GM23338 (cell line): ENCODE measurements around the gene DYSF. TPM values are rescaled to one million over a fixed set of nuclear protein-coding genes. Genes with fewer than 3 reads are reported as not detected.

Experiments
- ATAC-seq: fragments of 200-7000 bp; cut with Tn5 transposase; 3 replicates; pipeline ENCODE4 v1.9.1; 2020
- DNase-seq: peaks from one replicate; pipeline ENCODE4 v3.0.0-alpha.2; 2015; ENCODE audit warnings: low spot score
- H2AFZ ChIP-seq: fragments of 200-600 bp; sonication (generic); 2 replicates; pipeline ENCODE4 v1.8.0; 2016; ENCODE audit warnings: antibody characterized with exemption, mild to moderate bottlenecking, moderate library complexity
- H3F3A ChIP-seq: fragments of 200-600 bp; sonication (generic); replicated peaks from 2 replicates; pipeline ENCODE4 v1.8.0; 2017; ENCODE audit warnings: antibody characterized with exemption, mixed run types, low read depth
- H3K27ac ChIP-seq: fragments of 200-600 bp; sonication (generic); 2 replicates; pipeline ENCODE4 v1.6.1; 2016; ENCODE audit warnings: low read depth
- H3K27me3 ChIP-seq: fragments of 200-600 bp; sonication (generic); 2 replicates; pipeline ENCODE4 v1.8.0; 2016; ENCODE audit warnings: mild to moderate bottlenecking, mixed run types, moderate library complexity; ENCODE audit not compliant: insufficient read depth
- H3K36me3 ChIP-seq: fragments of 200-600 bp; sonication (generic); 2 replicates; pipeline ENCODE4 v1.8.0; 2016; ENCODE audit warnings: mild to moderate bottlenecking; ENCODE audit not compliant: insufficient read depth
- H3K4me1 ChIP-seq: fragments of 200-600 bp; sonication (generic); 2 replicates; pipeline ENCODE4 v1.8.0; 2016; ENCODE audit warnings: mild to moderate bottlenecking, moderate library complexity; ENCODE audit not compliant: insufficient read depth
- H3K4me2 ChIP-seq: fragments of 200-600 bp; sonication (generic); 2 replicates; pipeline ENCODE4 v1.7.1; 2017; ENCODE audit warnings: mixed run types
- H3K4me3 ChIP-seq: fragments of 200-600 bp; sonication (generic); 2 replicates; pipeline ENCODE4 v1.6.1; 2016; ENCODE audit warnings: mixed run types
- H3K79me2 ChIP-seq: fragments of 200-600 bp; sonication (generic); replicated peaks from 2 replicates; pipeline ENCODE4 v1.8.0; 2017; ENCODE audit warnings: mild to moderate bottlenecking; ENCODE audit not compliant: insufficient read depth
- H3K9me2 ChIP-seq: fragments of 200-600 bp; sonication (generic); 2 replicates; pipeline ENCODE4 v1.8.0; 2017; ENCODE audit not compliant: insufficient read depth
- H4K20me1 ChIP-seq: fragments of 200-600 bp; sonication (generic); replicated peaks from 2 replicates; pipeline ENCODE4 v1.8.0; 2017; ENCODE audit warnings: mild to moderate bottlenecking; ENCODE audit not compliant: insufficient read depth
- H3K27ac Mint-ChIP-seq: 2 replicates; pipeline ENCODE4 v1.8.0; 2020; ENCODE audit warnings: inconsistent platforms, mild to moderate bottlenecking, moderate library complexity, mixed read lengths
- H3K27me3 Mint-ChIP-seq: 3 replicates; pipeline ENCODE4 v1.8.0; 2022; ENCODE audit warnings: low read depth, mild to moderate bottlenecking, moderate library complexity, mixed read lengths, inconsistent platforms; ENCODE audit not compliant: insufficient read depth, poor library complexity
- H3K36me3 Mint-ChIP-seq: 3 replicates; pipeline ENCODE4 v1.8.0; 2021; ENCODE audit warnings: low read depth, mild to moderate bottlenecking, inconsistent platforms, moderate library complexity, mixed read lengths
- H3K4me1 Mint-ChIP-seq: 3 replicates; pipeline ENCODE4 v1.8.0; 2020; ENCODE audit warnings: mild to moderate bottlenecking, inconsistent platforms, mixed read lengths
- H3K4me3 Mint-ChIP-seq: 3 replicates; pipeline ENCODE4 v1.8.0; 2021; ENCODE audit warnings: moderate library complexity, mild to moderate bottlenecking, inconsistent platforms, mixed read lengths
- H3K9me3 Mint-ChIP-seq: 3 replicates; pipeline ENCODE4 v1.8.0; 2020; ENCODE audit warnings: moderate library complexity, mild to moderate bottlenecking, inconsistent platforms, mixed read lengths
- CREB1 ChIP-seq: fragments of 250-450 bp; sonication (Bioruptor Pico); IDR thresholded peaks from 2 replicates; pipeline ENCODE4 v1.5.0; 2020; ENCODE audit warnings: low read depth, mild to moderate bottlenecking, moderate library complexity
- CTCF ChIP-seq, 2 experiments: fragments of 200-600 bp in 1 of 2; sonication (generic) in 1 of 2; conservative IDR thresholded peaks; 2 replicates each; pipeline versions ENCODE4 v1.5.1 to v1.6.1; 2016 to 2017; ENCODE audit warnings: antibody characterized with exemption in 2 of 2, low read depth in 2 of 2, mild to moderate bottlenecking in 2 of 2, moderate library complexity in 1 of 2
- ETS1 ChIP-seq: IDR thresholded peaks from 2 replicates; pipeline ENCODE4 v1.6.1; 2016; ENCODE audit warnings: antibody characterized with exemption
- EZH2 ChIP-seq: fragments of 200-600 bp; sonication (generic); IDR thresholded peaks from one replicate; pipeline ENCODE4 v1.8.0; 2017; ENCODE audit warnings: antibody characterized with exemption, mild to moderate bottlenecking, low read depth; ENCODE audit not compliant: unreplicated experiment
- EZH2phosphoT487 ChIP-seq: fragments of 200-600 bp; sonication (generic); IDR thresholded peaks from one replicate; pipeline ENCODE4 v1.8.1; 2018; ENCODE audit warnings: antibody characterized with exemption; ENCODE audit not compliant: unreplicated experiment
- JUNB ChIP-seq: IDR thresholded peaks from one replicate; pipeline ENCODE4 v1.6.1; 2016; ENCODE audit warnings: antibody characterized with exemption; ENCODE audit not compliant: unreplicated experiment
- NANOG ChIP-seq: IDR thresholded peaks from 2 replicates; pipeline ENCODE4 v1.6.1; 2016; ENCODE audit warnings: antibody characterized with exemption, borderline replicate concordance
- POLR2AphosphoS5 ChIP-seq: IDR thresholded peaks from 2 replicates; pipeline ENCODE4 v1.6.1; 2016; ENCODE audit warnings: antibody characterized with exemption, low read depth
- REST ChIP-seq: IDR thresholded peaks from one replicate; pipeline ENCODE4 v1.6.1; 2018; ENCODE audit warnings: antibody characterized with exemption; ENCODE audit not compliant: unreplicated experiment
- STAT1 ChIP-seq: IDR thresholded peaks from one replicate; pipeline ENCODE4 v1.6.1; 2016; ENCODE audit warnings: antibody characterized with exemption; ENCODE audit not compliant: unreplicated experiment
- ZNF114 ChIP-seq: fragments of 250-450 bp; sonication (Bioruptor Pico); IDR thresholded peaks from 2 replicates; pipeline ENCODE4 v1.5.0; 2020; ENCODE audit warnings: mild to moderate bottlenecking, moderate library complexity
- ZNF331 ChIP-seq: fragments of 250-450 bp; sonication (Bioruptor Pico); IDR thresholded peaks from 2 replicates; pipeline ENCODE4 v1.5.0; 2020; ENCODE audit warnings: low read depth, mild to moderate bottlenecking, moderate library complexity
- ZNF462 ChIP-seq: fragments of 250-450 bp; sonication (Bioruptor Pico); IDR thresholded peaks from 2 replicates; pipeline ENCODE4 v1.5.0; 2020; ENCODE audit warnings: mild to moderate bottlenecking, moderate library complexity
- polyA plus RNA-seq: library from polyadenylated mRNA; unstranded; fragments of >200 nt; fragmentation: Nextera tagmentation; extraction: Ambion mirVana; gene quantifications from 2 replicates; pipeline ENCODE4 v1.2.1, GENCODE V29; 2016
- total RNA-seq: library from RNA; depleted of rRNA; stranded (reverse); fragments of >200 nt; shearing (Covaris generic); gene quantifications from 2 replicates; pipeline ENCODE4 v1.2.3, GENCODE V29; 2014

DYSF gene
- total and polyA plus RNA-seq, 2 experiments from 2014 or later = 7.3 to 21.3 TPM

GRCh38 chr2:71609958-71610357 lies 156.6 kb downstream of the DYSF start:
- Histone ChIP-seq H2AFZ (no peak overlapping the region), H3K27ac (no peak overlapping the region), H3F3A (no peaks in the 10 kb centered on the region), H3K4me1 (0 out of 2 replicates have a peak, but pooled peaks cover 6% of the 10 kb centered on the region), H3K27me3 (no peaks in the 10 kb centered on the region), H3K4me2 (no peak overlapping the region), H3K36me3 (no peaks in the 10 kb centered on the region), H3K9me2 (0 out of 2 replicates have a peak, but pooled peaks cover 5% of the 10 kb centered on the region), H4K20me1 (no peaks in the 10 kb centered on the region), H3K79me2 (no peaks in the 10 kb centered on the region), H3K4me3 (no peak overlapping the region)
- ATAC-seq = no peak
- TF ChIP-seq EZH2 (no peak), REST (no peak), POLR2AphosphoS5 (no peak), EZH2phosphoT487 (no peak), JUNB (no peak), CREB1 (CRISPR knock-in tag) (no peak), ETS1 (no peak), NANOG (no peak), STAT1 (no peak), CTCF (conservative IDR thresholded peaks at IDR 0.05; ENCODE audit: low read depth in 2 of 2) (no peak), ZNF331 (CRISPR knock-in tag) (no peak), ZNF462 (CRISPR knock-in tag) (no peak), ZNF114 (CRISPR knock-in tag) (no peak)
- no peak for DNase-seq
- H3K4me3 Mint-ChIP-seq = no peak overlapping the region
- H3K9me3 Mint-ChIP-seq = no peaks in the 10 kb centered on the region
- peaks cover 14% of the 10 kb centered on the region for H3K27me3 Mint-ChIP-seq
- H3K4me1 Mint-ChIP-seq = peaks cover 11% of the 10 kb centered on the region
- peaks cover 2% of the 10 kb centered on the region; the same call in 2 of the 3 replicates for H3K36me3 Mint-ChIP-seq
- no peak overlapping the region for H3K27ac Mint-ChIP-seq
